SJSA1 (cell line): ENCODE results near the gene SLC25A26. TPM values are rescaled to one million over a fixed set of nuclear protein-coding genes. Genes with fewer than 3 reads are reported as not detected.
"Not testable (repeated sequence)": the region's sequence is repeated elsewhere in the genome, so short reads cannot be mapped to it uniquely, and the experiment has no call there.

Source experiments
- DNase-seq, 2 experiments: peaks; one replicate each; pipeline ENCODE4 v3.0.0-alpha.2; 2015 to 2020; ENCODE audit warnings: low spot score in 2 of 2, low read depth in 1 of 2
- H3K27ac ChIP-seq: fragments of 250-450 bp; sonication (Bioruptor Pico); 2 replicates; pipeline ENCODE4 v1.5.1; 2020; ENCODE audit warnings: mild to moderate bottlenecking, moderate library complexity
- H3K27me3 ChIP-seq: fragments of 250-450 bp; sonication (Bioruptor Pico); replicated peaks from 2 replicates; pipeline ENCODE4 v1.5.1; 2020; ENCODE audit warnings: mild to moderate bottlenecking, moderate library complexity
- H3K36me3 ChIP-seq: fragments of 250-450 bp; sonication (Bioruptor Pico); 2 replicates; pipeline ENCODE4 v1.5.1; 2020; ENCODE audit warnings: mild to moderate bottlenecking
- H3K4me1 ChIP-seq: fragments of 250-450 bp; sonication (Bioruptor Pico); replicated peaks from 2 replicates; pipeline ENCODE4 v1.6.1; 2021; ENCODE audit warnings: mild to moderate bottlenecking
- H3K4me3 ChIP-seq: fragments of 250-450 bp; sonication (Bioruptor Pico); 2 replicates; pipeline ENCODE4 v1.5.1; 2020; ENCODE audit warnings: mild to moderate bottlenecking
- H3K9me3 ChIP-seq: fragments of 250-450 bp; sonication (Bioruptor Pico); replicated peaks from 2 replicates; pipeline ENCODE4 v1.5.1; 2020; ENCODE audit warnings: mild to moderate bottlenecking
- total RNA-seq: library from RNA; depleted of rRNA; stranded (reverse); fragments of >200 nt; shearing (Covaris generic); gene quantifications from 2 replicates; pipeline ENCODE4 v1.2.3, GENCODE V29; 2014

SLC25A26 gene
- total RNA-seq, 1 experiment from 2014 or later, result 16.0 TPM

GRCh38 chr3:66297900-66298299 lies 77.1 kb downstream of the SLC25A26 start:
- no peak overlapping the region for H3K27ac ChIP-seq

GRCh38 chr3:66298591-66298990 lies 77.8 kb downstream of the SLC25A26 start:
- H3K4me1 ChIP-seq, result no peaks in the 10 kb centered on the region
- no peak for DNase-seq
- no peaks in the 10 kb centered on the region for H3K9me3 ChIP-seq
- H3K27me3 ChIP-seq, result no peaks in the 10 kb centered on the region
- H3K4me3 ChIP-seq, result no peak overlapping the region
- H3K27ac ChIP-seq, result no peak overlapping the region
- H3K36me3 ChIP-seq, result no peaks in the 10 kb centered on the region

More at GRCh38 chr3:66297900-66298299, 77.1 kb downstream of the SLC25A26 start:
- no peak overlapping the region for H3K4me3 ChIP-seq
- no peaks in the 10 kb centered on the region for H3K4me1 ChIP-seq
- no peaks in the 10 kb centered on the region for H3K36me3 ChIP-seq
- H3K9me3 ChIP-seq, result no peaks in the 10 kb centered on the region
- DNase-seq, result no peak
- no peaks in the 10 kb centered on the region for H3K27me3 ChIP-seq

GRCh38 chr3:66299085-66299484 lies 78.3 kb downstream of the SLC25A26 start:
- H3K27ac ChIP-seq, DNase-seq, H3K36me3 ChIP-seq: not testable (repeated sequence)

GRCh38 chr3:66299891-66300290 lies 79.1 kb downstream of the SLC25A26 start:
- Histone ChIP-seq H3K27me3 (no peaks in the 10 kb centered on the region), H3K27ac (no peak overlapping the region), H3K4me1 (no peaks in the 10 kb centered on the region), H3K4me3 (no peak overlapping the region), H3K9me3 (no peaks in the 10 kb centered on the region), H3K36me3 (no peaks in the 10 kb centered on the region)
- no peak for DNase-seq

More at GRCh38 chr3:66299085-66299484, 78.3 kb downstream of the SLC25A26 start:
- H3K9me3 ChIP-seq, H3K27me3 ChIP-seq, H3K4me1 ChIP-seq, H3K4me3 ChIP-seq: not testable (repeated sequence)

GRCh38 chr3:66302288-66302687 lies 81.5 kb downstream of the SLC25A26 start:
- Histone ChIP-seq H3K4me3 (no peak overlapping the region), H3K4me1 (no peaks in the 10 kb centered on the region), H3K9me3 (no peaks in the 10 kb centered on the region), H3K36me3 (no peaks in the 10 kb centered on the region), H3K27ac (no peak overlapping the region), H3K27me3 (no peaks in the 10 kb centered on the region)
- DNase-seq, result no peak

GRCh38 chr3:66303491-66303901 lies 82.7 kb downstream of the SLC25A26 start:
- H3K27me3 ChIP-seq, result no peaks in the 10 kb centered on the region
- no peaks in the 10 kb centered on the region for H3K9me3 ChIP-seq
- no peak overlapping the region for H3K4me3 ChIP-seq
- H3K27ac ChIP-seq, result no peak overlapping the region
- no peak for DNase-seq
- no peaks in the 10 kb centered on the region for H3K36me3 ChIP-seq
- no peaks in the 10 kb centered on the region for H3K4me1 ChIP-seq

GRCh38 chr3:66304293-66304692 lies 83.5 kb downstream of the SLC25A26 start:
- DNase-seq, result no peak
- no peaks in the 10 kb centered on the region for H3K27me3 ChIP-seq

GRCh38 chr3:66306086-66306485 lies 85.3 kb downstream of the SLC25A26 start:
- DNase-seq, H3K4me3 ChIP-seq, H3K27ac ChIP-seq, H3K36me3 ChIP-seq, H3K27me3 ChIP-seq, H3K9me3 ChIP-seq, H3K4me1 ChIP-seq: not testable (repeated sequence)

More at GRCh38 chr3:66304293-66304692, 83.5 kb downstream of the SLC25A26 start:
- H3K27ac ChIP-seq, result no peak overlapping the region
- no peak overlapping the region for H3K4me3 ChIP-seq
- H3K9me3 ChIP-seq, result no peaks in the 10 kb centered on the region
- H3K4me1 ChIP-seq, result no peaks in the 10 kb centered on the region
- H3K36me3 ChIP-seq, result no peaks in the 10 kb centered on the region

GRCh38 chr3:66306991-66307390 lies 86.2 kb downstream of the SLC25A26 start:
- not testable (repeated sequence) for H3K27ac ChIP-seq, H3K9me3 ChIP-seq, H3K4me1 ChIP-seq, H3K36me3 ChIP-seq, DNase-seq, H3K27me3 ChIP-seq, H3K4me3 ChIP-seq

GRCh38 chr3:66312039-66312438 lies 91.2 kb downstream of the SLC25A26 start:
- no peaks in the 10 kb centered on the region for H3K9me3 ChIP-seq
- H3K36me3 ChIP-seq, result no peaks in the 10 kb centered on the region
- H3K4me1 ChIP-seq, result no peaks in the 10 kb centered on the region
- no peak overlapping the region for H3K4me3 ChIP-seq
- H3K27me3 ChIP-seq, result no peaks in the 10 kb centered on the region
- H3K27ac ChIP-seq, result no peak overlapping the region
- DNase-seq, result no peak

GRCh38 chr3:66314455-66314854 lies 93.7 kb downstream of the SLC25A26 start:
- Histone ChIP-seq H3K9me3 (no peaks in the 10 kb centered on the region), H3K27me3 (no peaks in the 10 kb centered on the region), H3K27ac (no peak overlapping the region), H3K4me3 (no peak overlapping the region), H3K36me3 (no peaks in the 10 kb centered on the region), H3K4me1 (no peaks in the 10 kb centered on the region)
- no peak for DNase-seq

- H3K4me1 ChIP-seq, result no peaks in the 10 kb centered on the region
- H3K27me3 ChIP-seq, result no peaks in the 10 kb centered on the region
- no peak overlapping the region for H3K4me3 ChIP-seq
- no peaks in the 10 kb centered on the region for H3K36me3 ChIP-seq
- DNase-seq, result no peak
- H3K9me3 ChIP-seq, result no peaks in the 10 kb centered on the region
- H3K27ac ChIP-seq, result no peak overlapping the region
Measured at GRCh38 chr3:66317750-66318376, 97.1 kb downstream of the SLC25A26 start.

GRCh38 chr3:66320390-66320789 lies 99.6 kb downstream of the SLC25A26 start:
- no peaks in the 10 kb centered on the region for H3K9me3 ChIP-seq
- no peaks in the 10 kb centered on the region for H3K27me3 ChIP-seq
- H3K27ac ChIP-seq, result no peak overlapping the region
- no peaks in the 10 kb centered on the region for H3K4me1 ChIP-seq
- H3K4me3 ChIP-seq, result no peak overlapping the region
- H3K36me3 ChIP-seq, result no peaks in the 10 kb centered on the region
- no peak for DNase-seq

GRCh38 chr3:66322436-66322835 lies 101.6 kb downstream of the SLC25A26 start:
- no peak overlapping the region for H3K4me3 ChIP-seq
- no peaks in the 10 kb centered on the region for H3K4me1 ChIP-seq
- no peak for DNase-seq
- no peaks in the 10 kb centered on the region for H3K9me3 ChIP-seq
- H3K36me3 ChIP-seq, result no peaks in the 10 kb centered on the region
- no peak overlapping the region for H3K27ac ChIP-seq
- no peaks in the 10 kb centered on the region for H3K27me3 ChIP-seq

- H3K4me1 ChIP-seq, result no peaks in the 10 kb centered on the region
- no peaks in the 10 kb centered on the region for H3K9me3 ChIP-seq
- H3K36me3 ChIP-seq, result no peaks in the 10 kb centered on the region
- no peak overlapping the region for H3K4me3 ChIP-seq
- no peak for DNase-seq
- H3K27ac ChIP-seq, result no peak overlapping the region
- H3K27me3 ChIP-seq, result no peaks in the 10 kb centered on the region
Measured at GRCh38 chr3:66326340-66326739, 105.5 kb downstream of the SLC25A26 start.
